A673 (cell line): ENCODE results near the gene NME1. TPM values are rescaled to one million over a fixed set of nuclear protein-coding genes. Genes with fewer than 3 reads are reported as not detected.

Experiments
- BruUV-seq: library from RNA; stranded (reverse); fragments of 400-500 nt; replicated peaks from 2 replicates; lab custom pipeline; 2021; lab: Mats Ljungman, UMichigan
- CTCF ChIA-PET: fragments of 300-600 bp; sonication (Branson Sonifier 250); formaldehyde crosslinking; loops from one replicate; lab custom pipeline; 2022; ENCODE audit warnings: antibody characterized with exemption; lab: Charles Lee
- POLR2A ChIA-PET: fragments of 300-600 bp; sonication (Branson Sonifier 250); formaldehyde crosslinking; loops from one replicate; lab custom pipeline; 2022; ENCODE audit warnings: antibody characterized with exemption; ENCODE audit not compliant: low non-redundant PET; lab: Charles Lee
- DNase-seq: peaks from one replicate; pipeline ENCODE4 v3.0.0-alpha.2; 2015; ENCODE audit warnings: low spot score
- H3K27ac ChIP-seq: fragments of 200-600 bp; sonication (generic); 2 replicates; pipeline ENCODE4 v1.5.1; 2016; ENCODE audit warnings: mixed run types, low read depth, mild to moderate bottlenecking, mixed read lengths, antibody characterized with exemption, low read length; ENCODE audit not compliant: poor library complexity, severe bottlenecking
- H3K27me3 ChIP-seq: fragments of 200-600 bp; sonication (generic); replicated peaks from 2 replicates; pipeline ENCODE4 v1.6.1; 2017; ENCODE audit warnings: mixed run types, low read depth, mild to moderate bottlenecking, mixed read lengths, antibody characterized with exemption, low read length; ENCODE audit not compliant: insufficient read depth, poor library complexity
- H3K36me3 ChIP-seq: fragments of 200-600 bp; sonication (generic); 2 replicates; pipeline ENCODE4 v1.6.1; 2016; ENCODE audit warnings: mixed run types, mild to moderate bottlenecking, mixed read lengths, antibody characterized with exemption, low read length; ENCODE audit not compliant: insufficient read depth, poor library complexity, severe bottlenecking
- H3K4me1 ChIP-seq: fragments of 200-600 bp; sonication (generic); 2 replicates; pipeline ENCODE4 v1.6.1; 2017; ENCODE audit warnings: mixed run types, mild to moderate bottlenecking, mixed read lengths, antibody characterized with exemption, low read length; ENCODE audit not compliant: insufficient read depth, poor library complexity, severe bottlenecking
- H3K4me3 ChIP-seq: fragments of 200-600 bp; sonication (generic); 2 replicates; pipeline ENCODE4 v1.5.1; 2016; ENCODE audit warnings: low read depth, mixed run types, mild to moderate bottlenecking, mixed read lengths, low read length; ENCODE audit not compliant: poor library complexity, severe bottlenecking
- H3K9me3 ChIP-seq: fragments of 200-600 bp; sonication (generic); 2 replicates; pipeline ENCODE4 v1.6.1; 2016; ENCODE audit warnings: mixed run types, low read depth, mild to moderate bottlenecking, mixed read lengths, antibody characterized with exemption, low read length; ENCODE audit not compliant: poor library complexity, severe bottlenecking
- EZH2 ChIP-seq: fragments of 200-600 bp; sonication (generic); IDR thresholded peaks from 2 replicates; pipeline ENCODE4 v1.6.1; 2017; ENCODE audit warnings: borderline replicate concordance, low read depth, mild to moderate bottlenecking, mixed read lengths, antibody characterized with exemption, low read length; ENCODE audit not compliant: poor library complexity, severe bottlenecking
- intact Hi-C: fragments of 100-400 bp; cut with micrococcal nuclease; formaldehyde crosslinking; loops from one replicate; pipeline ENCODE4 v1.10.0; 2022; ENCODE audit not compliant: unreplicated experiment
- total RNA-seq: library from RNA; stranded (reverse); gene quantifications from 2 replicates; pipeline ENCODE4 v1.2.3, GENCODE V29; 2021
- TF ChIP-seq, protein P1 (sequence below): fragments of 300-800, 200-600 bp; sonication (generic); conservative IDR thresholded peaks from 2 replicates; pipeline ENCODE4 v1.5.1; 2017; ENCODE audit warnings: low read depth, mild to moderate bottlenecking, antibody characterized with exemption, low read length, moderate library complexity, mixed read lengths

The NME1 gene
- total RNA-seq, 1 experiment from 2014 or later = 498 TPM

DNA sequence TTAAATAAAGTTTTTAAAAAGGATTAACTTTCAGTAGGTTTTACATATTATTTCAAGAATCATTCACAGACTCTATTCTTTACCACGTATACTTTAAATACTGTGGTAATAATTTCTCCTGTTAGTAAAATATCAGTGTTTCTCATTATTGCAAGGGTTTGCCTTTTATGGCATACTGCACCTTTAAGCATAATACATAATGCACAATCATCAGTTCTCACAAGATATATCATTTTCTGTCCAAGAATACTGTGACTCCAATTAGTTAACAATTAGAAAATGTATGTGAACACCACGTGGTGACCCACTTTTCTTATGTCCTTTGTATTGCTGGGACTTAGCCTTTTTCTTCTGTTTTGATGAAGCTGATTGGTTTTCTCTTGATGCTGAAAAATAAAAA, 38.5 kb downstream of the NME1 start:
- no peak for DNase-seq
- no peak overlapping the region for H3K27ac ChIP-seq
- no peak overlapping the region for H3K4me3 ChIP-seq
- H3K27me3 ChIP-seq = no peaks in the 10 kb centered on the region
- no TSS peak for BruUV-seq
- intact Hi-C loops = no loop called here
- H3K9me3 ChIP-seq = no peaks in the 10 kb centered on the region
- POLR2A ChIA-PET = no interaction called here
- H3K36me3 ChIP-seq = peaks cover 45% of the 10 kb centered on the region
- TF ChIP-seq EZH2 = no peak
- TF ChIP-seq, protein P1, sequence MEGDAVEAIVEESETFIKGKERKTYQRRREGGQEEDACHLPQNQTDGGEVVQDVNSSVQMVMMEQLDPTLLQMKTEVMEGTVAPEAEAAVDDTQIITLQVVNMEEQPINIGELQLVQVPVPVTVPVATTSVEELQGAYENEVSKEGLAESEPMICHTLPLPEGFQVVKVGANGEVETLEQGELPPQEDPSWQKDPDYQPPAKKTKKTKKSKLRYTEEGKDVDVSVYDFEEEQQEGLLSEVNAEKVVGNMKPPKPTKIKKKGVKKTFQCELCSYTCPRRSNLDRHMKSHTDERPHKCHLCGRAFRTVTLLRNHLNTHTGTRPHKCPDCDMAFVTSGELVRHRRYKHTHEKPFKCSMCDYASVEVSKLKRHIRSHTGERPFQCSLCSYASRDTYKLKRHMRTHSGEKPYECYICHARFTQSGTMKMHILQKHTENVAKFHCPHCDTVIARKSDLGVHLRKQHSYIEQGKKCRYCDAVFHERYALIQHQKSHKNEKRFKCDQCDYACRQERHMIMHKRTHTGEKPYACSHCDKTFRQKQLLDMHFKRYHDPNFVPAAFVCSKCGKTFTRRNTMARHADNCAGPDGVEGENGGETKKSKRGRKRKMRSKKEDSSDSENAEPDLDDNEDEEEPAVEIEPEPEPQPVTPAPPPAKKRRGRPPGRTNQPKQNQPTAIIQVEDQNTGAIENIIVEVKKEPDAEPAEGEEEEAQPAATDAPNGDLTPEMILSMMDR = no peak
- CTCF ChIA-PET = no interaction called here
- no peaks in the 10 kb centered on the region for H3K4me1 ChIP-seq

DNA sequence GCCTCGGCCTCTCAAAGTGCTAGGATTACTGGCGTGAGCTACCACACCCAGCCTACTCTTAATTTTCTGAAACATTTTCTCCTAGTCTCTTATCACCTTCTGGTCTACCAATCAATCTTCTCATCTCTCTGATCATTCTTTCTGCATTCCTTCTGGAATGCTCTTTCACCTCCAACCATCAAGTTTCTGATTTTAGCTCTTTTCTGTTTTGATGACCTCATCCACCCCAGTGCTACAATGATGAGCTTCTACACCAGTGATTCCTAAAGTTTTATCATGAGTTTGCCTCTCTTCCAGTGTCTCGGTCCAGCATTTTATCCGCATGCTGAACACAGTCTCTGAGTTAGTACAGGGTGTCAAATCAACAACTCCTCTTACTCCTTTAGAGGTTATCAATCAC, 44.4 kb downstream of the NME1 start:
- H3K36me3 ChIP-seq = peaks cover 59% of the 10 kb centered on the region

DNA sequence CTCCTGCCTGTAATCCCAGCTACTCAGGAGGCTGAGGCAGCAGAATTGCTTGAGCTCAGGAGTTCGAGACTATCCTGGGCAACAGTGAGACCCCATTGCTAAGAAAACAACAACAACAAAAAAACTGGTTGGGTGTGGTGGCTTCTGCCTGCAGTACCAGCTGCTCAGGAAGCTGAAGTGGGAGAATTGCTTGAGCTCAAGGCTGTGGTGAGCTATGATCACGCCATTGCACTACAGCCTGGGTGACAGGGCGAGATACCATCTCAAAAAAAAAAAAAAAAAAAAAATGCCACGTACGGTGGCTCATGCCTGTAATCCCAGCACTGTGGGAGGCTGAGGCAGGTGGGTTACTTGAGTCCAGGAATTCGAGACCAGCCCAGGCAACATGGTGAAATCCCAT, 46.9 kb downstream of the NME1 start:
- Histone ChIP-seq H3K4me1 (no peaks in the 10 kb centered on the region), H3K9me3 (no peaks in the 10 kb centered on the region), H3K4me3 (no peak overlapping the region), H3K36me3 (peaks cover 64% of the 10 kb centered on the region), H3K27ac (no peak overlapping the region), H3K27me3 (no peaks in the 10 kb centered on the region)
- ChIA-PET CTCF (no interaction called here), POLR2A (no interaction called here)
- BruUV-seq = no TSS peak
- intact Hi-C loops = no loop called here
- TF ChIP-seq, protein P1 = no peak
- no peak for TF ChIP-seq EZH2
- DNase-seq = no peak

More for the DNA sequence above, 44.4 kb downstream of the NME1 start:
- no peaks in the 10 kb centered on the region for H3K9me3 ChIP-seq
- ChIA-PET POLR2A (no interaction called here), CTCF (no interaction called here)
- no peak for DNase-seq
- H3K4me1 ChIP-seq = no peaks in the 10 kb centered on the region
- H3K27ac ChIP-seq = no peak overlapping the region
- no TSS peak for BruUV-seq
- intact Hi-C loops = no loop called here
- H3K4me3 ChIP-seq = no peak overlapping the region
- no peaks in the 10 kb centered on the region for H3K27me3 ChIP-seq
- TF ChIP-seq, protein P1 = no peak
- TF ChIP-seq EZH2 = no peak
